Coronary artery (tissue), 2 donors: Measurements from ENCODE around the gene KCNA10.
A peak's percentile ranks its signal among the peaks of the same experiment; 100 is the strongest.

Source experiments
- DNase-seq: peaks from one replicate; pipeline ENCODE4 v3.0.0-alpha.2; 2017; ENCODE audit warnings: low spot score
- H3K27ac ChIP-seq, 2 donors: fragments of 200-600 bp; sonication (generic); one replicate each; pipeline ENCODE4 v1.5.1; 2016 to 2019
- H3K4me3 ChIP-seq: fragments of 200-600 bp; sonication (generic); 2 replicates; pipeline ENCODE4 v1.5.1; 2016; ENCODE audit warnings: mild to moderate bottlenecking, moderate library complexity
- CTCF ChIP-seq: fragments of 200-600 bp; sonication (generic); IDR thresholded peaks from one replicate; pipeline ENCODE4 v1.5.1; 2019; ENCODE audit warnings: antibody characterized with exemption

Gene KCNA10

GRCh38 chr1:110556471-110556807 is 37.5 kb upstream of the KCNA10 start:
- no peak for DNase-seq
- H3K27ac ChIP-seq, result peak overlapping the region in 1 of 2 donors; percentile 46
- no peak for TF ChIP-seq CTCF
- H3K4me3 ChIP-seq, result no peak overlapping the region

- H3K4me3 ChIP-seq, result peak overlapping the region; percentile 67
- peak; percentile 40 for DNase-seq
- no peak for TF ChIP-seq CTCF
- H3K27ac ChIP-seq, result peak overlapping the region in 1 of 2 donors; percentile 46
Measured at GRCh38 chr1:110555807-110556470, 37.0 kb upstream of the KCNA10 start.

GRCh38 chr1:110554871-110555801 is 36.2 kb upstream of the KCNA10 start:
- peak; percentile 83 for TF ChIP-seq CTCF
- DNase-seq, result peak; percentile 79
- peak overlapping the region; percentile 67 for H3K4me3 ChIP-seq
- H3K27ac ChIP-seq, result peak overlapping the region in 1 of 2 donors; percentile 46

DNA sequence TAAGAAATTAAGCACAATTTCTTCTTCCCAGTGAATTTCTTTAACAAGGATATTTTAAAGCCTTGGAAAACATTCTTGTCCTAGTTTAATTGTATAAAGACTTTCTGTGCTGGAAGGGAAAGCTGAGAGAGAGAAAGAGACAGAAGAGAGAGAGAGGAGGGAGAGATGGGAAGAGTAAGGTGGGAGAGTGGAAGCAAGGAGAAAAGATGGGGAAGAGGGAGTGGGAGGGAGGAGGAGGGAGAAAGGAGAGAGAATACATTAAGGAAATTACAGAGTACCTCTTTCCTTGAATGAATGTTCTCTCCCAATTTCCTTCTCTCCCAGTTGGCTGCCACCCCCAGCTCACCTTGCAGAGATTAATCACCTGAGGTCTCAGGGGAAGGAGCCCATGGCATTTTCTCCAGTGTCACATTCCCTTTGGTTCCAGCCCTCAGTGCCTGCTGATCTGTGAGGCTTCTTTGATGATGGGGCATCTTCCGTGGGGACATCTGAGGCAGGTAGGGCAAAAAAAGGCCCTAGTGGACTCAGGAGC is 32.4 kb upstream of the KCNA10 start:
- H3K27ac ChIP-seq, result no peak overlapping the region
- no peak for DNase-seq
- TF ChIP-seq CTCF, result no peak
- no peak overlapping the region for H3K4me3 ChIP-seq

- no peak for DNase-seq
- TF ChIP-seq CTCF, result no peak
Measured at GRCh38 chr1:110549831-110550230, 30.9 kb upstream of the KCNA10 start.

GRCh38 chr1:110548381-110548780 is 29.4 kb upstream of the KCNA10 start:
- no peak overlapping the region for H3K4me3 ChIP-seq
- DNase-seq, result no peak
- no peak for TF ChIP-seq CTCF

More at GRCh38 chr1:110549831-110550230, 30.9 kb upstream of the KCNA10 start:
- no peak overlapping the region for H3K4me3 ChIP-seq
- H3K27ac ChIP-seq, result no peak overlapping the region

More at GRCh38 chr1:110548381-110548780, 29.4 kb upstream of the KCNA10 start:
- H3K27ac ChIP-seq, result no peak overlapping the region
